Osteoblast (primary cell): ENCODE data around the gene TXLNG. TPM values are rescaled to one million over a fixed set of nuclear protein-coding genes. Genes with fewer than 3 reads are reported as not detected.

Experiments
- DNase-seq: peaks from one replicate; pipeline ENCODE4 v3.0.0; 2011; ENCODE audit warnings: low spot score, mixed read lengths; ENCODE audit not compliant: insufficient read length; ENCODE audit errors: missing footprints
- H2AFZ ChIP-seq: 2 replicates; pipeline ENCODE4 v1.6.0; 2011; ENCODE audit warnings: mild to moderate bottlenecking, low read length
- H3K27ac ChIP-seq: 2 replicates; pipeline ENCODE4 v1.5.1; 2011; ENCODE audit warnings: mild to moderate bottlenecking, low read depth, low read length, moderate library complexity
- H3K27me3 ChIP-seq: 2 replicates; pipeline ENCODE4 v1.6.0; 2012; ENCODE audit warnings: mild to moderate bottlenecking, control low read depth, inconsistent platforms, low read length, moderate library complexity; ENCODE audit not compliant: insufficient read depth
- H3K36me3 ChIP-seq: 2 replicates; pipeline ENCODE4 v1.5.1; 2011; ENCODE audit warnings: mild to moderate bottlenecking, low read length, control low read depth, moderate library complexity; ENCODE audit not compliant: insufficient read depth
- H3K4me1 ChIP-seq: 2 replicates; pipeline ENCODE4 v1.5.1; 2011; ENCODE audit warnings: mild to moderate bottlenecking, low read length, control low read depth, moderate library complexity; ENCODE audit not compliant: insufficient read depth
- H3K4me2 ChIP-seq: 2 replicates; pipeline ENCODE4 v1.6.0; 2011; ENCODE audit warnings: mild to moderate bottlenecking, low read length; ENCODE audit not compliant: insufficient read depth
- H3K4me3 ChIP-seq: fragments of 200-600 bp; sonication (generic); 3 replicates; pipeline ENCODE4 v1.5.1; 2012; ENCODE audit warnings: mild to moderate bottlenecking, low read length, inconsistent platforms; ENCODE audit not compliant: insufficient read depth
- H3K79me2 ChIP-seq: 2 replicates; pipeline ENCODE4 v1.6.0; 2012; ENCODE audit warnings: mild to moderate bottlenecking, low read length, control low read depth, inconsistent platforms; ENCODE audit not compliant: insufficient read depth
- H3K9me3 ChIP-seq: 2 replicates; pipeline ENCODE4 v1.5.1; 2011; ENCODE audit warnings: low read depth, low read length, control low read depth
- H4K20me1 ChIP-seq: 2 replicates; pipeline ENCODE4 v1.6.0; 2012; ENCODE audit warnings: mild to moderate bottlenecking, low read length, control low read depth; ENCODE audit not compliant: insufficient read depth
- CTCF ChIP-seq: IDR thresholded peaks from 2 replicates; pipeline ENCODE4 v1.5.1; 2011; ENCODE audit warnings: mild to moderate bottlenecking, low read depth, low read length, moderate library complexity; ENCODE audit errors: extremely low read depth
- total RNA-seq: library from RNA; depleted of rRNA; stranded (reverse); fragments of >200 nt; gene quantifications from 2 replicates; pipeline ENCODE4 v1.2.3, GENCODE V29; 2012

The TXLNG gene
- total RNA-seq, 1 donor: 5.1 TPM

DNA sequence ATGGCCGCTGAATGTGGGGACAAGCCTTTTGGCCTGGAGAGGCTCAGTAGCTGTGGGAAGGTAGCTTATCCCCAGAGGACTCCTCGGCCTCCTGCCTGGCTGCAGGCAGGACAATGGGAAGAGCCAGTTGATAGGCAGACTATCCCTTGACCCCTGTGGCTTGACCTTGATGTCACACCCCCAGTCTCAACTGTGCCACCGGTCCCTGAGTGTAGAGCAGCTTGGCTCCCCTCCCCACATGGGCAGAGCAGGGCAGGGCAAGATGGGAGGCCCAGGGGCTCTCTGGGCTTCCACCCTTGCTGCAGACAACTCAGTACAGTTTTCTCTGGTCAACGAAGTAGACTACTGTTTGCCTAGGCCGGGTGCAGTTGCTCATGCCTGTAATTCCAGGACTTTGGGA lies 41.2 kb upstream of the TXLNG start:
- H3K4me3 ChIP-seq: no peak overlapping the region
- no peak for TF ChIP-seq CTCF
- peaks cover 8% of the 10 kb centered on the region for H3K4me1 ChIP-seq
- no peaks in the 10 kb centered on the region for H3K9me3 ChIP-seq
- H3K27me3 ChIP-seq: no peaks in the 10 kb centered on the region
- DNase-seq: no peak
- peaks cover 53% of the 10 kb centered on the region for H3K36me3 ChIP-seq
- peaks cover 11% of the 10 kb centered on the region for H4K20me1 ChIP-seq
- H2AFZ ChIP-seq: no peak overlapping the region
- no peak overlapping the region for H3K27ac ChIP-seq
- H3K79me2 ChIP-seq: no peaks in the 10 kb centered on the region
- H3K4me2 ChIP-seq: no peak overlapping the region

GRCh38 chrX:16745659-16746058 lies 40.6 kb upstream of the TXLNG start:
- H3K27ac ChIP-seq: no peak overlapping the region
- no peak overlapping the region for H2AFZ ChIP-seq
- no peaks in the 10 kb centered on the region for H3K27me3 ChIP-seq
- no peak overlapping the region for H3K4me2 ChIP-seq
- no peaks in the 10 kb centered on the region for H3K9me3 ChIP-seq
- DNase-seq: no peak
- H3K79me2 ChIP-seq: no peaks in the 10 kb centered on the region
- peaks cover 52% of the 10 kb centered on the region for H3K36me3 ChIP-seq
- no peak for TF ChIP-seq CTCF
- H3K4me3 ChIP-seq: no peak overlapping the region
- peaks cover 8% of the 10 kb centered on the region for H3K4me1 ChIP-seq
- H4K20me1 ChIP-seq: peaks cover 11% of the 10 kb centered on the region

DNA sequence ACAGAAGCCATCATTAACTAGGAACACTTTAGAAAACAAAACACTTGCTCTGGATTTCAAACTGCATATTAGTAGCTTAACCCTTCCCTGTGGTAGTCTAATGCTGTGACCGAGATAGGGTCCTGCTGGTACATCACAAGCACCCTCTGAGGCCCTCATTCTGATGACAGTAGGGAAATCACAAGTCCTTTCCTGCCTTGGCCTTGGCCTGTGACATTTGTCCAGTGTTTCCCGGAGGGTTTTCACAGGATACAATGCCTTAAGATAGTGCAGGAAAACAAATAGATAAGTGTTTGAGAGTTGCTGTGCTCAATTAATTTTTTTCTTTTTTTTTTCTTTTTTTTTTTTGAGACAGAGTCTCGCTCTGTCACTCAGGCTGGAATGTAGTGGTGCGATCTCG lies 37.8 kb upstream of the TXLNG start:
- Histone ChIP-seq H3K27me3 (no peaks in the 10 kb centered on the region), H3K27ac (no peak overlapping the region), H2AFZ (no peak overlapping the region), H3K4me2 (no peak overlapping the region), H4K20me1 (peaks cover 11% of the 10 kb centered on the region), H3K9me3 (no peaks in the 10 kb centered on the region), H3K4me3 (no peak overlapping the region), H3K36me3 (peaks cover 33% of the 10 kb centered on the region), H3K4me1 (peaks cover 8% of the 10 kb centered on the region), H3K79me2 (no peaks in the 10 kb centered on the region)
- TF ChIP-seq CTCF: no peak
- no peak for DNase-seq

DNA sequence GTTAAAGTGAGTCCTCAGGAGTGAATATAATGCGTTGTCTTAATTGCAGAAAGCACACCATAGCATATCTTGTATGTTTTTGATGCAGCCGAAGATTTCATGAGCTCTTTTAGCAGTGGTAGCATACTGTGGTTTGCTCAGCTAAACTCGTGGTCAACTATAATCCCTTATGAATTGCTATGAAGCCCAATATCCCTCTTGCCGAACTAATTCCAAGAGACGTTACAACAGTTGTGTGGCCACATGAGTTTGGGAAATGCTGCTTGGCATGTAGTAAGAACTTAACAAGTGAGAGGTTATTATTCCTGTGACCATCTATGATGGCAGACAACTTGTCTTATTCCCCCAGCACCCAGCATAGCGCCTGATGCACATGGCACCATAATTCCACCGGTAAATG lies 36.1 kb upstream of the TXLNG start:
- TF ChIP-seq CTCF: no peak
- H3K36me3 ChIP-seq: peaks cover 35% of the 10 kb centered on the region
- no peak overlapping the region for H3K4me2 ChIP-seq
- H3K27me3 ChIP-seq: no peaks in the 10 kb centered on the region
- H3K9me3 ChIP-seq: no peaks in the 10 kb centered on the region
- H3K4me3 ChIP-seq: no peak overlapping the region
- H3K4me1 ChIP-seq: no peaks in the 10 kb centered on the region
- H2AFZ ChIP-seq: no peak overlapping the region
- no peak overlapping the region for H3K27ac ChIP-seq
- DNase-seq: no peak
- no peaks in the 10 kb centered on the region for H4K20me1 ChIP-seq
- H3K79me2 ChIP-seq: no peaks in the 10 kb centered on the region
